IPS-18c (cell line): ENCODE measurements around the gene MGP.

Experiments
- H3K4me3 ChIP-seq: 2 replicates; pipeline ENCODE4 v1.7.0; 2013; ENCODE audit warnings: low read depth, mild to moderate bottlenecking, low read length, moderate library complexity; ENCODE audit not compliant: insufficient read depth
- H3K9me3 ChIP-seq: one replicate; pipeline ENCODE4 v1.6.1; 2013; ENCODE audit warnings: mild to moderate bottlenecking, low read length, moderate library complexity; ENCODE audit not compliant: control insufficient read depth, insufficient read depth

The MGP gene

DNA sequence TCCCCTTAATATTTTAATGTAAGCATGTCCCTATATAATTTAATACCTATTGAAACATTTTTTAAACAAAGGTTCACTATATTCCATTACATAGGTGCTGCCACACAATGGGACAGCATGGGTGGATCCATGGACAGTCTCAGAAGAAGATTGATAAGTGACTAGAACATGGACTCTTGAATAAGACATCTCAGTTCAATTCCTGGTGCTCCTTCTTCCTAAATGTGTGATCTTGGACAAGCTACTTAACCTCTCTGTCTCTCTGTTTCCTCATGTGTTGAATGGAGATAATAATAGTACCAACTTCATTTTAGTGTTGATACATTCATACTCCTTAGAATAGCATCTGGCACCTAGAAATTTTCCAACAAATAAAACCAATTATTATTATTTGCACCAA is 41.3 kb downstream of the MGP start:
- Histone ChIP-seq H3K4me3 (no peak overlapping the region), H3K9me3 (no peaks in the 10 kb centered on the region)

DNA sequence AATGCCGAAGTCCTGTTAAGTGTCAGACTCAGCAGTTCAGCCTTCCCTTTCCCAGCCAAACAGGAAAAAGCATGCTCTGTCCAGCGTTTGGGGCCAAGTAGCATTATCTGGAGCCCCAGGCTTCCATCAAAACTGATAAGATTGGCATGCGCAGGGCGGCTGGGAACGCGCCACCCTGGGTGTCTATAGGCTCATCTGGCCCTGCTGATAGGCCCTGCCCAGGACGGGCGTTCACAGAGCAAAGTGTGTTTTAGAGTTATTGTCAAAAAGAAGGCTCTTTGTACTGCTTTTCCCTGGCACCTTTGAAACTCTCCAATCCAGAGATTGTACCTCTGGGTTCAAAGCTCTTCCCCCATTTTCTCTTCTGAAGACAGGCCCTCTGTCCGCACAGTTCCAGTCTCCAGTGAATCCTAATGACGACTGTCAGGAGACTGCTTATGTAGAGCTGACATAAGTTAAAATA is 42.2 kb downstream of the MGP start, which contains the start of gene ART4:
TSS of gene ART4 (minus strand) at position 102 of the 463 bp plus-strand sequence. CDS start 413 bp downstream, outside the sequence.
- H3K9me3 ChIP-seq, result no peaks in the 10 kb centered on the region
- H3K4me3 ChIP-seq, result no peak within 1 kb of the TSS

DNA sequence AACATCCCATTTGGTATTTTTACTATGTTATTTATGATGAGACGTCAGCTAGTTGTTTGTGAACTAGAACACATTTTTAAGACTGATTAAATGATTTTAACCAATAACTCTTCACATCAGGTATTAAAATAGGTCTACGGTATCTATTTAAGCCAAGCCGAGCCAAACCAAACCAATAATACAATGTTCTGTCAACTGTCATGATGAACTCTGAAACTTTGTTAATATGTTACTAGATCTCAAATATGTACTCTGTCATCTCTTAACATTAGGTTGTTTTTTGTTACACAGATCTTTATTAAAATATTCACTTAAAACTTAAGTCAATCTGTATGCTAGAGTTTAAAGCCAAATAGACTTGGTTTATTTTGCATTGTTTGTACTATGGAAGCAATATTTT is 43.3 kb downstream of the MGP start:
- no peaks in the 10 kb centered on the region for H3K9me3 ChIP-seq
- no peak overlapping the region for H3K4me3 ChIP-seq

DNA sequence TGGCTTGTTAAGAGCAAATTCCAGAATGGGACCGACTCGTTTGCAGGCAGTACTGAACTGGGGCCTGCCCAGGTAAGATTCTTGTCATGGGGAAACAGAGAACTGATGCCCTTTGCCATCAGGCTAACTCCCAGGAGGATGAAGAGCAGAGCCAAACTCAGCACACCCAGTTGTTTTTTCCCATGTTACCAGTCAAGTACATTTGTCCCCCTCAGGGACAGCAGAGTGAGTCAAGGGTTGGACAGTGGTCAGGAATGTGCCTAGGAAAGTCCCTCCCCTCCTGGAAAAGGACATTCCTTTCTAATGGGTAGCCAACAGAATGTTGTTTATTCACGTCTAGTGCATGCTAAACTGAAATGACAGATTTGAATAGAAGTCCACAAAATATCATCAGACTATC is 43.9 kb downstream of the MGP start:
- Histone ChIP-seq H3K9me3 (no peaks in the 10 kb centered on the region), H3K4me3 (no peak overlapping the region)

DNA sequence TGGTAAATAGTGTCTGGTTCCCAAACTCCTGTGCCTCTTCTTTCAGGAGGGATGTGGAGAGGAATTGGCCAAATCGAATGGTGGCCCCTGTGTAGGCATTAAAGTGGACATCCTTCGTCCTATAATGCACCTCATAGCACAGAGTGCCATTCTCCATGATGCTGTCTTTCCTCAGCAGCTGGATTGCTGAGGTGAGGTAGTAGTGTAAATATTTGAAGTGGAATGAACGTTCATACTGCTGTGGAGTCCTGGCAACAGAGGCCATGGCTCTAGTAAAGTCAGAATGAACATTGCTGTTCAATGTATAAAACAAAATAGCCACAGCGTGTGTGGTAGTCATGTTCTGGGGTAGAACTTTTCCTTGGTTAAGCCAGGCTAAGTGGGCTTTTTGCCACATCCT is 45.0 kb downstream of the MGP start:
- H3K4me3 ChIP-seq, result no peak overlapping the region
- no peaks in the 10 kb centered on the region for H3K9me3 ChIP-seq

DNA sequence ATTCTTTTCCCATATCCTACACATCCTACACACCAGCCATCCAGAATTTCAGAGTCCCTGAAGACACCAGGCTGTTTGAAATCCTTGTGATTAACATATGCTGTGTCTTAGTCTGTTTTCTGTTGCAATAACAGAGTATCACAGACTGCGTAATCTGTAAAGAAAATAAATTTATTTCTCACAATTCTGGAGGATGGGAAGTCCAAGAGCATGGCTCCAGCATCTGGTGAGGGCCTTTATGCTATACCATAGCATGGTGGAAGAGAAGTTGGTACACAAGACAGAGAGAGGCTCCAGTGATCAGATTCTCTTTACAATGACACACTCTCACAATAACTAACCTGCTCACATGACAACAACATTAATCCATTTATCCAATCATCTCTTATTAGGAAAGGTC is 46.4 kb downstream of the MGP start:
- Histone ChIP-seq H3K4me3 (no peak overlapping the region), H3K9me3 (no peaks in the 10 kb centered on the region)

DNA sequence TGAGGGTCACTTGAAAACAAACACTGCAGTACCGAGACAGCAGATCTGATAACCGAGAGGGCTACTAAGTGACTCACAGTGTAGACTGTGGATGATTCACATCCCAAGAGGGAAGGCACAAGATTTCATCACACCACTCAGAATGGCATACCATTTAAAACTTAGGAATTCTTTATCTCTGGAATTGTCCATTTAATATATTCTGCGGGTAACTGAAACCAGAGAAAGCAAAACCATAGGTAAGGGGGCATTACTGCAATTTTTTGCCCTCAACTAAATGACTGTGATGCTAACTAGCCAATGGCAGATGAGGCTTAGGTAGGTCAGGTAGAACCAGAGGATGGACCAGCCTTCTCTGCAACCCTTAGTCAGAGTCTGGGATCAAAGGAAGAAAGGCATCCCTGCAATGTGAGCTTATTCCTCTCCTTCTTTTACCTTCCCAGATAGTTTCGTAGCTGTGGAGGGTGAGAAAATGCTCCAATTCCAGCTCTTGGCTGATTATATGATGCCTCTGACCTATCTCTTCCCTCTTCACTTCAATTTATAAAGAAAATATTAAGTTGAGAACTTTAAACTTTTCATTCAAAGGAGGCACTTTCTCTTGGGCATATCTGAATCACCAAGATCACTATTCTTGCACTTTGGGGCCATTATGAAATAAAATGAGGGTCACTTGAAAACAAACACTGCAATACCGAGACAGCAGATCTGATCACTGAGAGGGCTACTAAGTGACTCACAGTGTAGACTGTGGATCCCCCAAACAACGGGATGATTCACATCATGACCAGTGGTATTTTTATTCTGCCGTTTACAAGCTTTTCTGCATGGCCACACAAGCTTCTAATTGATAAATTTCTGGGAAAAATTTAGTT is 49.1 kb downstream of the MGP start:
- H3K9me3 ChIP-seq, result no peaks in the 10 kb centered on the region
- H3K4me3 ChIP-seq, result no peak overlapping the region

DNA sequence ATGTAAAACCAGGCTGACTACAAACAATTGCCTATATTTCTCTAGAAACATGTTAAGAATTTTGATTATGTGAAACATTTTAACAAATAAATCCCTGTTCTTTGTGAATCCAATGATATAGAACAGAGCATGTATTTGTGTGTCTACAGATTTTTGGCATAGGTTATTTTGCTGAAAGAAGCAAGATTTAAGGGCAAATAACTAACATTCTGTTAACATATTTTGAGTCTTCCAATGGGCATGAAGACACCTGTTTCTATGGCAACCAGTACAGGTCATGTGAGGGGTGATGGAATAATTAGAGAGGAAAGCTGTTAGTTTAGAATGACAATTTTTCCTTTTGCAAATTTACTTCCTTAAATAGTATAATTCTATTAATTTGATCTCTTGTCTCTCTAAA is 51.1 kb downstream of the MGP start:
- H3K4me3 ChIP-seq, result no peak overlapping the region
- H3K9me3 ChIP-seq, result no peaks in the 10 kb centered on the region

DNA sequence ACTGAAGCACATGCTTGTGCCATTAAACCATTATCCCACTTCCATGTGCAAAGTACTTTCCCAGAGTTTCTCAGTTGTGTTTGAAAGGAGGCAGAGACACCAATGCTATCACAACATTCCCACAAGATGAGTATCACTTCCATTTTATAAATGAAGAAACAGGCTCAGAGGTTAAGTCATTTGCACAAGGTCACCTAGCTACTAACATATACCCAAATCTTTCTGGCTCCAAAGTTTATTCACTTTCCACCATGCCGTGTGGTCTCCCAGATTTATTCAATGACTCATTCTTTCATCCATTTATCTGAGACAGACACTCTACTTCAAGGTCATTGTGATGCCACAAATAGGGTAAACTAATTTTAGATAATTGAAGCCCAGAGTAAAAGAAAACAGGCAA is 51.7 kb downstream of the MGP start:
- no peaks in the 10 kb centered on the region for H3K9me3 ChIP-seq
- H3K4me3 ChIP-seq, result no peak overlapping the region

DNA sequence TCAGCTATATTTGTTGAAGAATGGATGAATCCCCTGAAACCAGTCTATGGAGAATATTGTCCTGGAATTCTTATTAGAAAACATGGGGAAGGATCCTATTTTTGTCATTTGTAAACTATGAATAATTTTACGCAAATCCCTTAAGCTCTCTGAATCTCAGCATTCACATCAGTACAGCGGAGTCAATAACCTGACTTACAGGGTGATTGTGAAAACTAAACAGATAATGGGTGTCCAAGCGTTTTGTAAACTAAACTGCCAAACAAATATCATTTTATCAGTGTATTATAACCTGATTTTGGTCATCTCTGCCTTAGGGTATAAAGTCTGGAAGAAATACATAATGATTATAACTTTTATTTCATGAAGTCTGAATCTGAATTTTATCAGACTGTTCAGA is 52.3 kb downstream of the MGP start:
- H3K4me3 ChIP-seq, result no peak overlapping the region
- no peaks in the 10 kb centered on the region for H3K9me3 ChIP-seq
